MM.1S (cell line): ENCODE results near the gene CTCF.

Source experiments
- DNase-seq: peaks from one replicate; pipeline ENCODE4 v3.0.0-alpha.2; 2015
- H2AFZ ChIP-seq: fragments of 300-600 bp; sonication (generic); 2 replicates; pipeline ENCODE4 v1.6.0; 2016; ENCODE audit warnings: antibody characterized with exemption, low read length
- H3F3A ChIP-seq: fragments of 300-600 bp; sonication (generic); 2 replicates; pipeline ENCODE4 v1.6.1; 2016; ENCODE audit warnings: mild to moderate bottlenecking, antibody characterized with exemption, low read length, moderate library complexity, mixed read lengths; ENCODE audit not compliant: insufficient read depth
- H3K27ac ChIP-seq: fragments of 300-600 bp; sonication (generic); 2 replicates; pipeline ENCODE4 v1.5.1; 2016; ENCODE audit warnings: mild to moderate bottlenecking, low read length
- H3K27me3 ChIP-seq: fragments of 300-600 bp; sonication (generic); replicated peaks from 2 replicates; pipeline ENCODE4 v1.6.0; 2016; ENCODE audit warnings: low read length; ENCODE audit not compliant: insufficient read depth
- H3K36me3 ChIP-seq: fragments of 300-600 bp; sonication (generic); replicated peaks from 2 replicates; pipeline ENCODE4 v1.6.1; 2016; ENCODE audit warnings: mild to moderate bottlenecking, low read length, mixed read lengths; ENCODE audit not compliant: insufficient read depth
- H3K4me1 ChIP-seq: fragments of 300-600 bp; sonication (generic); 2 replicates; pipeline ENCODE4 v1.6.1; 2016; ENCODE audit warnings: low read length, mixed read lengths
- H3K4me2 ChIP-seq: fragments of 300-600 bp; sonication (generic); 2 replicates; pipeline ENCODE4 v1.6.0; 2016; ENCODE audit warnings: low read depth, low read length
- H3K4me3 ChIP-seq: fragments of 300-600 bp; sonication (generic); 2 replicates; pipeline ENCODE4 v1.5.1; 2016; ENCODE audit warnings: low read length, mixed read lengths
- H3K79me2 ChIP-seq: fragments of 300-600 bp; sonication (generic); 2 replicates; pipeline ENCODE4 v1.6.1; 2016; ENCODE audit warnings: mixed run types, low read length, mixed read lengths
- H3K9ac ChIP-seq: fragments of 300-600 bp; sonication (generic); 2 replicates; pipeline ENCODE4 v1.6.1; 2016; ENCODE audit warnings: low read length, mixed read lengths
- H3K9me2 ChIP-seq: fragments of 300-600 bp; sonication (generic); replicated peaks from 2 replicates; pipeline ENCODE4 v1.6.1; 2016; ENCODE audit warnings: mild to moderate bottlenecking, low read length, mixed read lengths; ENCODE audit not compliant: insufficient read depth
- H3K9me3 ChIP-seq: fragments of 300-600 bp; sonication (generic); replicated peaks from 2 replicates; pipeline ENCODE4 v1.6.1; 2016; ENCODE audit warnings: mild to moderate bottlenecking, low read length, mixed read lengths; ENCODE audit not compliant: insufficient read depth
- H4K20me1 ChIP-seq: fragments of 300-600 bp; sonication (generic); 2 replicates; pipeline ENCODE4 v1.6.1; 2016; ENCODE audit warnings: mild to moderate bottlenecking, low read length, moderate library complexity, mixed read lengths; ENCODE audit not compliant: insufficient read depth
- CTCF ChIP-seq: fragments of 300-600 bp; sonication (generic); IDR thresholded peaks from 2 replicates; pipeline ENCODE4 v1.5.1; 2016; ENCODE audit warnings: antibody characterized with exemption, low read length, mixed read lengths
- EZH2 ChIP-seq: fragments of 300-600 bp; sonication (generic); optimal IDR thresholded peaks from 2 replicates; pipeline ENCODE3; 2017; ENCODE audit warnings: low read depth, mild to moderate bottlenecking, antibody characterized with exemption, low read length, mixed read lengths
- EZH2phosphoT487 ChIP-seq: fragments of 300-600 bp; sonication (generic); IDR thresholded peaks from 2 replicates; pipeline ENCODE4 v1.6.1; 2018; ENCODE audit warnings: antibody characterized with exemption, low read length

The CTCF gene

GRCh38 chr16:67677712-67678111, 115.4 kb downstream of the CTCF start:
- no peaks in the 10 kb centered on the region for H3K9me2 ChIP-seq
- H3K4me3 ChIP-seq = no peak overlapping the region
- DNase-seq = no peak
- H2AFZ ChIP-seq = no peak overlapping the region
- TF ChIP-seq CTCF = no peak
- TF ChIP-seq EZH2 = no peak
- no peak for TF ChIP-seq EZH2phosphoT487
- H3K79me2 ChIP-seq = no peaks in the 10 kb centered on the region
- H4K20me1 ChIP-seq = no peaks in the 10 kb centered on the region
- no peaks in the 10 kb centered on the region for H3K9me3 ChIP-seq
- no peak overlapping the region for H3K4me2 ChIP-seq
- H3K36me3 ChIP-seq = no peaks in the 10 kb centered on the region
- no peak overlapping the region for H3K27ac ChIP-seq
- no peaks in the 10 kb centered on the region for H3K4me1 ChIP-seq
- H3F3A ChIP-seq = no peaks in the 10 kb centered on the region
- H3K9ac ChIP-seq = no peak overlapping the region
- H3K27me3 ChIP-seq = no peaks in the 10 kb centered on the region

GRCh38 chr16:67678354-67679023, 116.2 kb downstream of the CTCF start:
- H2AFZ ChIP-seq = no peak overlapping the region
- H4K20me1 ChIP-seq = no peaks in the 10 kb centered on the region
- no peak for TF ChIP-seq EZH2
- no peak for TF ChIP-seq CTCF
- no peak for TF ChIP-seq EZH2phosphoT487
- H3K27ac ChIP-seq = no peak overlapping the region
- H3K9me3 ChIP-seq = no peaks in the 10 kb centered on the region
- H3K9ac ChIP-seq = no peak overlapping the region
- no peaks in the 10 kb centered on the region for H3K9me2 ChIP-seq
- H3K4me3 ChIP-seq = no peak overlapping the region
- H3K4me2 ChIP-seq = no peak overlapping the region
- no peaks in the 10 kb centered on the region for H3K79me2 ChIP-seq
- DNase-seq = no peak
- no peaks in the 10 kb centered on the region for H3K27me3 ChIP-seq
- no peaks in the 10 kb centered on the region for H3K4me1 ChIP-seq
- H3F3A ChIP-seq = no peaks in the 10 kb centered on the region
- H3K36me3 ChIP-seq = no peaks in the 10 kb centered on the region

GRCh38 chr16:67679935-67680897, 117.9 kb downstream of the CTCF start:
- Histone ChIP-seq H3K4me3 (no peak overlapping the region), H3K9me3 (no peaks in the 10 kb centered on the region), H3K27me3 (no peaks in the 10 kb centered on the region), H3F3A (no peaks in the 10 kb centered on the region), H3K79me2 (no peaks in the 10 kb centered on the region), H3K27ac (no peak overlapping the region), H3K36me3 (no peaks in the 10 kb centered on the region), H2AFZ (no peak overlapping the region), H3K9ac (no peak overlapping the region), H3K4me1 (no peaks in the 10 kb centered on the region), H3K9me2 (no peaks in the 10 kb centered on the region), H4K20me1 (no peaks in the 10 kb centered on the region), H3K4me2 (no peak overlapping the region)
- TF ChIP-seq EZH2 (no peak), EZH2phosphoT487 (no peak), CTCF (no peak)
- DNase-seq = no peak
